ENCODE data around the gene LIF.

DNA sequence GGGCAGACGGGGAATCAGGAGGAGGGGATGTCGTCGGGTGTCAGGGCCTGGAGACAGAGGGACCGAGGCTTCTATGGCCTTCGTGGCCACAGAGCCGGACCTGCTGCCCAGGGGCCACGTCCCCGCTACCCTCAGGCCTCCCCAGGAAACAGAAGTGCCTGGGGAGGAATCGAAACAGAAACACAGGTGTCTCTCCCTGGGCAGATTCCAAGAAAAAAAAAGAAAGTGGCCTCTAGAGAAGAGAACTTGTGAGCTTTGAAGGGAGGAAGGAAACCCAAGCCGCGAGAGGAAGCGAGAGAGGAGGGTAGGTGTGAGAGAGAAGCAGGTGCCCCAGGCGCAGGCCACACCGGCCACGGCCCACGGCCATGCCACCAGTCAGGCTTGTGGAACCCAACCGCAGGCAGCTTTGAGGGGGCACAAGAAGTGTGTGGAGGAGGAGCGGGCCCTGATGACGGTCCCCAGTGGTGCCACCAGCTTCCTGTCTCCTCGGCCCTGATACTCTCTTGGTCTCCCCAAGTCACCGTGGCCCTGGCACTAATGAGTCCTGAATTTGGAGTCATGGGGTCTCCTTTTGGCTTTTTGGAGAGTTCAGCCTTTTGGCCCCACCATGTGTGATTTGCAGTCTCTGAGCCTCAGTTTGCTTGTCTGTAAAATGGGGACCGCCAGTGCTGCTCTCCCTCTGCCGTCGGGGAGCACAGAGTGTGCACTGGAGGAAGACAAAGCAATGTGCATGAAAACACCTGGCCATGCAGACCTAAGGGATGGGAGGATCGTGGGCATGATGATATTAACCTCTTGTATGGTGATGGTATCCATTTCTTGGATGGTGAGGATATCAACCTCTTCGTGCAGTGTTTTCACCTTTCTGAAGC is 25.2 kb downstream of the LIF start:
- TF ChIP-seq, protein P1, sequence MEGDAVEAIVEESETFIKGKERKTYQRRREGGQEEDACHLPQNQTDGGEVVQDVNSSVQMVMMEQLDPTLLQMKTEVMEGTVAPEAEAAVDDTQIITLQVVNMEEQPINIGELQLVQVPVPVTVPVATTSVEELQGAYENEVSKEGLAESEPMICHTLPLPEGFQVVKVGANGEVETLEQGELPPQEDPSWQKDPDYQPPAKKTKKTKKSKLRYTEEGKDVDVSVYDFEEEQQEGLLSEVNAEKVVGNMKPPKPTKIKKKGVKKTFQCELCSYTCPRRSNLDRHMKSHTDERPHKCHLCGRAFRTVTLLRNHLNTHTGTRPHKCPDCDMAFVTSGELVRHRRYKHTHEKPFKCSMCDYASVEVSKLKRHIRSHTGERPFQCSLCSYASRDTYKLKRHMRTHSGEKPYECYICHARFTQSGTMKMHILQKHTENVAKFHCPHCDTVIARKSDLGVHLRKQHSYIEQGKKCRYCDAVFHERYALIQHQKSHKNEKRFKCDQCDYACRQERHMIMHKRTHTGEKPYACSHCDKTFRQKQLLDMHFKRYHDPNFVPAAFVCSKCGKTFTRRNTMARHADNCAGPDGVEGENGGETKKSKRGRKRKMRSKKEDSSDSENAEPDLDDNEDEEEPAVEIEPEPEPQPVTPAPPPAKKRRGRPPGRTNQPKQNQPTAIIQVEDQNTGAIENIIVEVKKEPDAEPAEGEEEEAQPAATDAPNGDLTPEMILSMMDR (conservative IDR thresholded peaks at IDR 0.05; ENCODE audit: low read length): no peak
- TF ChIP-seq EZH2phosphoT487 (IDR thresholded peaks at IDR 0.05; ENCODE audit: borderline replicate concordance): no peak
